HepG2 (cell line): Measurements from ENCODE around the gene UBE2QL1. TPM values are rescaled to one million over a fixed set of nuclear protein-coding genes. Genes with fewer than 3 reads are reported as not detected.

Source experiments
- ATAC-seq: fragments of 200-7000 bp; cut with Tn5 transposase; 3 replicates; pipeline ENCODE4 v1.9.1; 2020; ENCODE audit warnings: mild to moderate bottlenecking, moderate library complexity
- BruUV-seq: library from RNA; stranded (reverse); fragments of 400-500 nt; replicated peaks from 2 replicates; lab custom pipeline; 2021; lab: Mats Ljungman, UMichigan
- CTCF ChIA-PET: fragments of 300-600 bp; formaldehyde crosslinking; extraction: SDS; loops from one replicate; lab custom pipeline; 2021; ENCODE audit warnings: low total read pairs, inconsistent platforms, low intra/inter-chr PET ratio; lab: Yijun Ruan, JAX
- POLR2A ChIA-PET: fragments of 350-600 bp; sonication (Branson Sonifier 250); formaldehyde crosslinking; loops from one replicate; lab custom pipeline; 2020; ENCODE audit warnings: antibody characterized with exemption, inconsistent platforms; lab: Yijun Ruan, JAX
- DNase-seq: peaks from one replicate; pipeline ENCODE4 v3.0.0-alpha.2; 2015; ENCODE audit warnings: low spot score
- FAIRE-seq: peaks from 3 replicates; lab custom pipeline; 2011; peaks lifted over from hg19 to GRCh38; lab: Jason Lieb, UNC
- H2AFZ ChIP-seq: one replicate; pipeline ENCODE4 v1.6.1; 2011; ENCODE audit warnings: low read length, inconsistent platforms
- H3K27ac ChIP-seq: fragments of 300-600 bp; 3 replicates; pipeline ENCODE4 v1.8.0; 2011; ENCODE audit warnings: mixed run types, mild to moderate bottlenecking, mixed read lengths, low read length, inconsistent platforms; ENCODE audit not compliant: insufficient read depth; ENCODE audit errors: extremely low read length
- H3K27me3 ChIP-seq, 2 experiments: fragments of 200-600 bp in 1 of 2; 2 replicates in 1 of 2; 3 replicates in 1 of 2; pipeline versions ENCODE4 v1.6.0 to v1.8.0; 2011; ENCODE audit warnings: low read length in 2 of 2, mild to moderate bottlenecking in 2 of 2, moderate library complexity in 2 of 2, inconsistent platforms in 1 of 2; ENCODE audit not compliant: insufficient read depth in 2 of 2, control insufficient read depth in 1 of 2
- H3K36me3 ChIP-seq, 2 experiments: fragments of 200-600 bp in 1 of 2; replicated peaks in 1 of 2; 2 replicates in 1 of 2; 3 replicates in 1 of 2; pipeline versions ENCODE4 v1.5.1 to v1.8.0; 2011; ENCODE audit warnings: low read length in 2 of 2, inconsistent platforms in 1 of 2; ENCODE audit not compliant: insufficient read depth in 2 of 2, control insufficient read depth in 1 of 2
- H3K4me1 ChIP-seq: 2 replicates; pipeline ENCODE4 v1.5.1; 2012; ENCODE audit warnings: low read length, inconsistent platforms; ENCODE audit not compliant: insufficient read depth
- H3K4me2 ChIP-seq: 2 replicates; pipeline ENCODE4 v1.6.0; 2011; ENCODE audit warnings: low read depth, low read length, inconsistent platforms
- H3K4me3 ChIP-seq, 3 experiments: fragments of 200-600 bp in 1 of 3; sonication (generic), shearing (Covaris generic) in 1 of 3; replicated peaks in 1 of 3; 2 replicates each; pipeline ENCODE4 v1.5.1; 2011 to 2016; ENCODE audit warnings: low read length in 3 of 3, inconsistent platforms in 2 of 3, low read depth in 2 of 3, mild to moderate bottlenecking in 2 of 3, control low read depth in 1 of 3, mixed read lengths in 1 of 3; ENCODE audit not compliant: insufficient read depth in 1 of 3
- H3K79me2 ChIP-seq: one replicate; pipeline ENCODE4 v1.6.1; 2011; ENCODE audit warnings: low read length, inconsistent platforms; ENCODE audit not compliant: insufficient read depth
- H3K9ac ChIP-seq: 2 replicates; pipeline ENCODE4 v1.6.0; 2011; ENCODE audit warnings: mild to moderate bottlenecking, low read depth, low read length, inconsistent platforms; ENCODE audit not compliant: insufficient read depth
- H3K9me3 ChIP-seq: 2 replicates; pipeline ENCODE4 v1.5.1; 2012; ENCODE audit warnings: mild to moderate bottlenecking, low read length
- H4K20me1 ChIP-seq: 2 replicates; pipeline ENCODE4 v1.6.0; 2011; ENCODE audit warnings: inconsistent platforms, mild to moderate bottlenecking, low read length, moderate library complexity; ENCODE audit not compliant: insufficient read depth
- BORCS8-MEF2B ChIP-seq: sonication (generic); formaldehyde crosslinking; IDR thresholded peaks from 2 replicates; pipeline ENCODE4 v1.8.0; 2022; ENCODE audit warnings: mild to moderate bottlenecking, missing genetic modification reagents
- MIXL1 ChIP-seq: IDR thresholded peaks from 2 replicates; pipeline ENCODE4 v1.6.1; 2016
- RCOR2 ChIP-seq: IDR thresholded peaks from 2 replicates; pipeline ENCODE4 v1.6.1; 2016; ENCODE audit warnings: missing biosample characterization, missing genetic modification reagents
- RFX5 ChIP-seq: IDR thresholded peaks from 2 replicates; pipeline ENCODE4 v1.6.1; 2011; ENCODE audit warnings: low read depth, low read length, improper control_type of control experiment
- SMARCE1 ChIP-seq: fragments of 450-650 bp; IDR thresholded peaks from 2 replicates; pipeline ENCODE4 v1.6.1; 2017; ENCODE audit warnings: borderline replicate concordance
- ZBTB20 ChIP-seq: sonication (generic); formaldehyde crosslinking; IDR thresholded peaks from 2 replicates; pipeline ENCODE4 v1.8.1; 2023; ENCODE audit warnings: missing genetic modification reagents, low read depth, mild to moderate bottlenecking, borderline replicate concordance
- ZFP37 ChIP-seq: sonication (generic); formaldehyde crosslinking; IDR thresholded peaks from 2 replicates; pipeline ENCODE4 v1.4.0; 2020; ENCODE audit warnings: missing genetic modification reagents, borderline replicate concordance
- ZNF251 ChIP-seq: sonication (generic); formaldehyde crosslinking; IDR thresholded peaks from 2 replicates; pipeline ENCODE4 v1.9.0; 2021; ENCODE audit warnings: mild to moderate bottlenecking, missing genetic modification reagents
- ZNF530 ChIP-seq: sonication (generic); formaldehyde crosslinking; IDR thresholded peaks from 2 replicates; pipeline ENCODE4 v1.5.0; 2020; ENCODE audit warnings: low read depth, mild to moderate bottlenecking, missing genetic modification reagents
- ZNF670 ChIP-seq: sonication (generic); formaldehyde crosslinking; IDR thresholded peaks from 2 replicates; pipeline ENCODE4 v1.8.0; 2022; ENCODE audit warnings: mild to moderate bottlenecking, missing genetic modification reagents, borderline replicate concordance
- WGBS: methylation state at CpG from one replicate; pipeline ENCODE4 v1.1.6; 2017; ENCODE audit warnings: low lambda C conversion rate; 5-methylcytosine and 5-hydroxymethylcytosine counted together
- in situ Hi-C: cut with HindIII; loops from 2 replicates; pipeline ENCODE4 v1.10.0; 2017; ENCODE audit warnings: low pct_unique_long_range_greater_than_20kb; ENCODE audit not compliant: extremely low pct_ligation_motif_present
- intact Hi-C: fragments of 100-400 bp; cut with micrococcal nuclease; formaldehyde crosslinking; loops from one replicate; pipeline ENCODE4 v1.10.0; 2022; ENCODE audit not compliant: unreplicated experiment
- polyA plus RNA-seq, 8 experiments: library from polyadenylated mRNA; depleted of rRNA in 3 of 8; stranded (reverse) in 7 of 8; unstranded in 1 of 8; fragments of >200 nt; fragmentation: Illumina TruSeq in 4 of 8; extraction: Trizol in 4 of 8; gene quantifications; 2 replicates each; pipeline versions ENCODE4 v1.2.1 to v1.2.3, GENCODE V29; 2011 to 2016; ENCODE audit warnings: low read depth in 4 of 8, missing spikeins in 1 of 8, mixed read lengths in 1 of 8; ENCODE audit not compliant: insufficient read depth in 1 of 8
- total RNA-seq, 5 experiments: library from RNA; depleted of rRNA; stranded (reverse); fragments of >200 nt; fragmentation: Illumina TruSeq; extraction: Trizol; gene quantifications; 2 replicates each; pipeline ENCODE4 v1.2.3, GENCODE V29; 2016; ENCODE audit warnings: low read depth in 1 of 5
- TF ChIP-seq, protein P1 (sequence below): sonication (generic); formaldehyde crosslinking; IDR thresholded peaks from 2 replicates; pipeline ENCODE4 v1.8.0; 2022; ENCODE audit warnings: mild to moderate bottlenecking, missing genetic modification reagents; ENCODE audit not compliant: insufficient replicate concordance
- TF ChIP-seq, protein P2 (sequence below): sonication (generic); formaldehyde crosslinking; conservative IDR thresholded peaks from 2 replicates; pipeline ENCODE4 v1.5.0; 2020; ENCODE audit warnings: missing genetic modification reagents
- TF ChIP-seq, protein P3 (sequence below): IDR thresholded peaks from 2 replicates; pipeline ENCODE4 v1.6.1; 2016; ENCODE audit warnings: control low read depth
- TF ChIP-seq, protein P4 (sequence below): sonication (generic); formaldehyde crosslinking; IDR thresholded peaks from 2 replicates; pipeline ENCODE4 v1.4.0; 2020; ENCODE audit warnings: low read depth, missing genetic modification reagents

The UBE2QL1 gene
- total and polyA plus RNA-seq, 2 of the 13 experiments (the other 11 are each of a cell fraction or from before 2014, with no cell fraction given) = not detected

DNA sequence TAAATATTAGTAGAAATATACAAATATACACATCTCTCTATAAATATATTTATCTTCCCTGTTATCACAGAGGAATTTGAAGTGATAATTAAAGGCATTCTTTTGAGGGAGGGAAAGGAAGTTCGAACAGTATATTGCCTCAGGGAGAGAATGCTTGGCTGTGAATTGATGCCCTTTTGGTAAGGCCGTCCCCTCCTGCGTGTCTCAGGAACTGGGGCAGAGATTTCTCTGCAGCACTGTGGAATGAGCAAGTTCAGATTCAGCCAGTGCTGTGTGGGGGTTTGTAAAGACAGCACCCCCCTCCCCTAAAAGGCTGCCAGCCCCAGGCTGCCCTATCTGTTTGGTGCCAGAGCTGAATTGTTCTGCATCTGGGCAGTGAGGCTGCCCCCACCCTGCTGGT is 42.0 kb downstream of the UBE2QL1 start:
- TF ChIP-seq, protein P1, sequence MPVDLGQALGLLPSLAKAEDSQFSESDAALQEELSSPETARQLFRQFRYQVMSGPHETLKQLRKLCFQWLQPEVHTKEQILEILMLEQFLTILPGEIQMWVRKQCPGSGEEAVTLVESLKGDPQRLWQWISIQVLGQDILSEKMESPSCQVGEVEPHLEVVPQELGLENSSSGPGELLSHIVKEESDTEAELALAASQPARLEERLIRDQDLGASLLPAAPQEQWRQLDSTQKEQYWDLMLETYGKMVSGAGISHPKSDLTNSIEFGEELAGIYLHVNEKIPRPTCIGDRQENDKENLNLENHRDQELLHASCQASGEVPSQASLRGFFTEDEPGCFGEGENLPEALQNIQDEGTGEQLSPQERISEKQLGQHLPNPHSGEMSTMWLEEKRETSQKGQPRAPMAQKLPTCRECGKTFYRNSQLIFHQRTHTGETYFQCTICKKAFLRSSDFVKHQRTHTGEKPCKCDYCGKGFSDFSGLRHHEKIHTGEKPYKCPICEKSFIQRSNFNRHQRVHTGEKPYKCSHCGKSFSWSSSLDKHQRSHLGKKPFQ (CRISPR knock-in tag) = no peak
- TF ChIP-seq, protein P2, sequence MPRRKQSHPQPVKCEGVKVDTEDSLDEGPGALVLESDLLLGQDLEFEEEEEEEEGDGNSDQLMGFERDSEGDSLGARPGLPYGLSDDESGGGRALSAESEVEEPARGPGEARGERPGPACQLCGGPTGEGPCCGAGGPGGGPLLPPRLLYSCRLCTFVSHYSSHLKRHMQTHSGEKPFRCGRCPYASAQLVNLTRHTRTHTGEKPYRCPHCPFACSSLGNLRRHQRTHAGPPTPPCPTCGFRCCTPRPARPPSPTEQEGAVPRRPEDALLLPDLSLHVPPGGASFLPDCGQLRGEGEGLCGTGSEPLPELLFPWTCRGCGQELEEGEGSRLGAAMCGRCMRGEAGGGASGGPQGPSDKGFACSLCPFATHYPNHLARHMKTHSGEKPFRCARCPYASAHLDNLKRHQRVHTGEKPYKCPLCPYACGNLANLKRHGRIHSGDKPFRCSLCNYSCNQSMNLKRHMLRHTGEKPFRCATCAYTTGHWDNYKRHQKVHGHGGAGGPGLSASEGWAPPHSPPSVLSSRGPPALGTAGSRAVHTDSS (CRISPR knock-in tag) = no peak
- no peak for TF ChIP-seq RCOR2 (CRISPR knock-in tag)
- no peak for TF ChIP-seq ZBTB20 (CRISPR knock-in tag)
- no peak for TF ChIP-seq ZNF530
- no peak for TF ChIP-seq MIXL1 (CRISPR knock-in tag)
- no peak for TF ChIP-seq ZNF251
- no peak for TF ChIP-seq ZFP37 (CRISPR knock-in tag)
- TF ChIP-seq BORCS8-MEF2B (CRISPR knock-in tag) = no peak
- TF ChIP-seq SMARCE1 = no peak
- TF ChIP-seq, protein P3, sequence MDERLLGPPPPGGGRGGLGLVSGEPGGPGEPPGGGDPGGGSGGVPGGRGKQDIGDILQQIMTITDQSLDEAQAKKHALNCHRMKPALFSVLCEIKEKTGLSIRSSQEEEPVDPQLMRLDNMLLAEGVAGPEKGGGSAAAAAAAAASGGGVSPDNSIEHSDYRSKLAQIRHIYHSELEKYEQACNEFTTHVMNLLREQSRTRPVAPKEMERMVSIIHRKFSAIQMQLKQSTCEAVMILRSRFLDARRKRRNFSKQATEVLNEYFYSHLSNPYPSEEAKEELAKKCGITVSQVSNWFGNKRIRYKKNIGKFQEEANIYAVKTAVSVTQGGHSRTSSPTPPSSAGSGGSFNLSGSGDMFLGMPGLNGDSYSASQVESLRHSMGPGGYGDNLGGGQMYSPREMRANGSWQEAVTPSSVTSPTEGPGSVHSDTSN (CRISPR knock-in tag) = no peak
- TF ChIP-seq, protein P4, sequence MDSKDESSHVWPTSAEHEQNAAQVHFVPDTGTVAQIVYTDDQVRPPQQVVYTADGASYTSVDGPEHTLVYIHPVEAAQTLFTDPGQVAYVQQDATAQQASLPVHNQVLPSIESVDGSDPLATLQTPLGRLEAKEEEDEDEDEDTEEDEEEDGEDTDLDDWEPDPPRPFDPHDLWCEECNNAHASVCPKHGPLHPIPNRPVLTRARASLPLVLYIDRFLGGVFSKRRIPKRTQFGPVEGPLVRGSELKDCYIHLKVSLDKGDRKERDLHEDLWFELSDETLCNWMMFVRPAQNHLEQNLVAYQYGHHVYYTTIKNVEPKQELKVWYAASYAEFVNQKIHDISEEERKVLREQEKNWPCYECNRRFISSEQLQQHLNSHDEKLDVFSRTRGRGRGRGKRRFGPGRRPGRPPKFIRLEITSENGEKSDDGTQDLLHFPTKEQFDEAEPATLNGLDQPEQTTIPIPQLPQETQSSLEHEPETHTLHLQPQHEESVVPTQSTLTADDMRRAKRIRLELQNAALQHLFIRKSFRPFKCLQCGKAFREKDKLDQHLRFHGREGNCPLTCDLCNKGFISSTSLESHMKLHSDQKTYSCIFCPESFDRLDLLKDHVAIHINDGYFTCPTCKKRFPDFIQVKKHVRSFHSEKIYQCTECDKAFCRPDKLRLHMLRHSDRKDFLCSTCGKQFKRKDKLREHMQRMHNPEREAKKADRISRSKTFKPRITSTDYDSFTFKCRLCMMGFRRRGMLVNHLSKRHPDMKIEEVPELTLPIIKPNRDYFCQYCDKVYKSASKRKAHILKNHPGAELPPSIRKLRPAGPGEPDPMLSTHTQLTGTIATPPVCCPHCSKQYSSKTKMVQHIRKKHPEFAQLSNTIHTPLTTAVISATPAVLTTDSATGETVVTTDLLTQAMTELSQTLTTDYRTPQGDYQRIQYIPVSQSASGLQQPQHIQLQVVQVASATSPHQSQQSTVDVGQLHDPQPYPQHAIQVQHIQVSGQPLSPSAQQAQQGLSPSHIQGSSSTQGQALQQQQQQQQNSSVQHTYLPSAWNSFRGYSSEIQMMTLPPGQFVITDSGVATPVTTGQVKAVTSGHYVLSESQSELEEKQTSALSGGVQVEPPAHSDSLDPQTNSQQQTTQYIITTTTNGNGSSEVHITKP = no peak
- TF ChIP-seq RFX5 = no peak
- TF ChIP-seq ZNF670 (CRISPR knock-in tag) = no peak
- TF ChIP-seq, all 625 proteins: peak for 0
- BruUV-seq = no TSS peak

More for the DNA sequence above, 42.0 kb downstream of the UBE2QL1 start:
- Histone ChIP-seq H3K4me1 (peaks cover 11% of the 10 kb centered on the region), H3K4me3 (no peak overlapping the region), H3K9ac (no peak overlapping the region), H4K20me1 (no peaks in the 10 kb centered on the region), H3K27ac (no peak overlapping the region), H3K27me3 (peaks cover 0 to 26% of the 10 kb centered on the region in 2 experiments; a peak in 2 of 5 replicates), H3K36me3 (no peaks in the 10 kb centered on the region), H3K9me3 (no peaks in the 10 kb centered on the region), H3K79me2 (no peaks in the 10 kb centered on the region), H3K4me2 (no peak overlapping the region), H2AFZ (no peak overlapping the region)
- 26% methylated on average over 3 of the region's 3 CpGs for WGBS
- FAIRE-seq = no peak
- intact Hi-C loops (no loop called here), in situ Hi-C loops (no loop called here)
- CTCF ChIA-PET = no interaction called here
- DNase-seq = no peak
- no peak for ATAC-seq
- POLR2A ChIA-PET = no interaction called here
